ENCODE results near the gene SENP1. TPM values are rescaled to one million over a fixed set of nuclear protein-coding genes. Genes with fewer than 3 reads are reported as not detected.

Gene SENP1
- polyA plus RNA-seq, 2 of the 4 experiments (the other 2 are of a cell fraction): 13.9 to 49.3 TPM

Small RNA genes within 50 kb of the gene (small RNA-seq; reads per million reads assigned to genes)
- gene MIR6505 (0 to 1.8 (median 0.02) reads per million in 6 experiments), gene RNU6-1203P (0 reads per million in 6 experiments)

Other genes starting within 250 kb of the SENP1 start
- 2.1 and 2.2 TPM in 2 replicates for gene VDR, start 201.1 kb downstream of the SENP1 start, polyA plus RNA-seq (2011; rRNA removed)
- gene VDR, start 201.1 kb downstream of the SENP1 start, polyA plus RNA-seq (2017; fragmentation: RNase III; extraction: RNeasy Plus Mini Kit Qiagen cat#74134 plus additional on column Dnase treatment): 1.9 to 2.0 TPM (median 1.9 TPM) in 3 replicates
- 236 and 331 TPM in 2 replicates for gene TMEM106C, start 142.5 kb downstream of the SENP1 start, polyA plus RNA-seq (2011; rRNA removed)
- 166 to 178 TPM (median 178 TPM) in 3 replicates for gene TMEM106C, start 142.5 kb downstream of the SENP1 start, polyA plus RNA-seq (2017; fragmentation: RNase III; extraction: RNeasy Plus Mini Kit Qiagen cat#74134 plus additional on column Dnase treatment)
- 0.01 TPM in 1 of 2 replicates, not detected in the other for gene COL2A1, start 101.6 kb downstream of the SENP1 start, polyA plus RNA-seq (2011; rRNA removed)
- gene COL2A1, start 101.6 kb downstream of the SENP1 start, polyA plus RNA-seq (2017; fragmentation: RNase III; extraction: RNeasy Plus Mini Kit Qiagen cat#74134 plus additional on column Dnase treatment): not detected in 3 replicates
- 43.0 and 45.5 TPM in 2 replicates for gene PFKM, start 13.3 kb upstream of the SENP1 start, polyA plus RNA-seq (2011; rRNA removed)
- 36.2 to 42.1 TPM (median 41.1 TPM) in 3 replicates for gene PFKM, start 13.3 kb upstream of the SENP1 start, polyA plus RNA-seq (2017; fragmentation: RNase III; extraction: RNeasy Plus Mini Kit Qiagen cat#74134 plus additional on column Dnase treatment)
- 25.6 and 33.1 TPM in 2 replicates for gene ASB8, start 51.4 kb upstream of the SENP1 start, polyA plus RNA-seq (2011; rRNA removed)
- 16.2 to 19.1 TPM (median 17.8 TPM) in 3 replicates for gene ASB8, start 51.4 kb upstream of the SENP1 start, polyA plus RNA-seq (2017; fragmentation: RNase III; extraction: RNeasy Plus Mini Kit Qiagen cat#74134 plus additional on column Dnase treatment)
- 2.4 and 2.7 TPM in 2 replicates for gene CCDC184, start 77.6 kb upstream of the SENP1 start, polyA plus RNA-seq (2011; rRNA removed)
- gene CCDC184, start 77.6 kb upstream of the SENP1 start, polyA plus RNA-seq (2017; fragmentation: RNase III; extraction: RNeasy Plus Mini Kit Qiagen cat#74134 plus additional on column Dnase treatment): 1.2 to 1.6 TPM (median 1.5 TPM) in 3 replicates
- not detected in 2 replicates for gene OR10AD1, start 97.2 kb upstream of the SENP1 start, polyA plus RNA-seq (2011; rRNA removed)
- gene OR10AD1, start 97.2 kb upstream of the SENP1 start, polyA plus RNA-seq (2017; fragmentation: RNase III; extraction: RNeasy Plus Mini Kit Qiagen cat#74134 plus additional on column Dnase treatment): not detected in 3 replicates
- 11.2 and 11.8 TPM in 2 replicates for gene ZNF641, start 244.8 kb upstream of the SENP1 start, polyA plus RNA-seq (2011; rRNA removed)
- 6.5 to 9.1 TPM (median 7.8 TPM) in 3 replicates for gene ZNF641, start 244.8 kb upstream of the SENP1 start, polyA plus RNA-seq (2017; fragmentation: RNase III; extraction: RNeasy Plus Mini Kit Qiagen cat#74134 plus additional on column Dnase treatment)

Measured in A549 (cell line).